ENCODE data around the gene SVEP1. TPM values are rescaled to one million over a fixed set of nuclear protein-coding genes. Genes with fewer than 3 reads are reported as not detected.

Gene SVEP1
- polyA plus RNA-seq, 1 donor (not counting 4 experiments of a cell fraction or from before 2014, with no cell fraction given) = 0.14 TPM

GRCh38 chr9:110323818-110324217 lies 255.7 kb downstream of the SVEP1 start:
- FAIRE-seq = no peak
- H2AFZ ChIP-seq (ENCODE audit: control insufficient read depth, low read length) = no peak overlapping the region
- H3K27me3 ChIP-seq (ENCODE audit: control insufficient read depth, extremely low read depth, insufficient read depth, low read length) = no peaks in the 10 kb centered on the region
- no peaks in the 10 kb centered on the region for H3K79me2 ChIP-seq (ENCODE audit: control insufficient read depth, insufficient read depth, low read length)
- H3K9me3 ChIP-seq (ENCODE audit: control insufficient read depth, low read depth, low read length) = no peaks in the 10 kb centered on the region
- no peak for DNase-seq (ENCODE audit: low read depth, low spot score)
- no peak overlapping the region for H3K4me3 ChIP-seq (ENCODE audit: control insufficient read depth in 2 of 3, extremely low read depth in 1 of 3, insufficient read depth in 2 of 3, low read depth in 1 of 3, low read length in 3 of 3)
- no peak overlapping the region for H3K4me2 ChIP-seq (ENCODE audit: control insufficient read depth, extremely low read depth, insufficient read depth, low read depth, low read length)
- no peaks in the 10 kb centered on the region for H3K36me3 ChIP-seq (ENCODE audit: control insufficient read depth in 2 of 2, extremely low read depth in 1 of 2, insufficient read depth in 2 of 2, low read length in 2 of 2)
- dilution Hi-C loops (cut with MboI; ENCODE audit: extremely low pct_ligation_motif_present, low sequenced_read_pairs) = no loop called here
- no peaks in the 10 kb centered on the region for H3K9me1 ChIP-seq (ENCODE audit: control insufficient read depth, extremely low read depth, insufficient read depth, low read length)
- H4K20me1 ChIP-seq (ENCODE audit: control insufficient read depth, extremely low read depth, insufficient read depth, low read length) = no peaks in the 10 kb centered on the region
- H3K27ac ChIP-seq (ENCODE audit: control insufficient read depth, insufficient read depth, low read length) = no peak overlapping the region
- no peak overlapping the region for H3K9ac ChIP-seq (ENCODE audit: control insufficient read depth, extremely low read depth, insufficient read depth, low read length)
- H3K4me1 ChIP-seq (ENCODE audit: control insufficient read depth, extremely low read depth, insufficient read depth, low read length) = peaks cover 4% of the 10 kb centered on the region
- TF ChIP-seq CTCF (optimal IDR thresholded peaks at IDR 0.05 in 1 of 3, IDR thresholded peaks at IDR 0.05 in 1 of 3, conservative IDR thresholded peaks at IDR 0.05 in 1 of 3; ENCODE audit: extremely low read depth in 1 of 3, insufficient read depth in 2 of 3, low read length in 3 of 3) = no peak

GRCh38 chr9:110320651-110321445 lies 258.7 kb downstream of the SVEP1 start:
- Histone ChIP-seq H3K27ac (ENCODE audit: control insufficient read depth, insufficient read depth, low read length) (no peak overlapping the region), H2AFZ (ENCODE audit: control insufficient read depth, low read length) (no peak overlapping the region), H3K9me3 (ENCODE audit: control insufficient read depth, low read depth, low read length) (no peaks in the 10 kb centered on the region), H3K79me2 (ENCODE audit: control insufficient read depth, insufficient read depth, low read length) (no peaks in the 10 kb centered on the region), H3K9me1 (ENCODE audit: control insufficient read depth, extremely low read depth, insufficient read depth, low read length) (no peaks in the 10 kb centered on the region), H3K4me2 (ENCODE audit: control insufficient read depth, extremely low read depth, insufficient read depth, low read depth, low read length) (no peak overlapping the region), H3K36me3 (ENCODE audit: control insufficient read depth in 2 of 2, extremely low read depth in 1 of 2, insufficient read depth in 2 of 2, low read length in 2 of 2) (no peaks in the 10 kb centered on the region), H3K4me1 (ENCODE audit: control insufficient read depth, extremely low read depth, insufficient read depth, low read length) (peaks cover 5% of the 10 kb centered on the region), H3K9ac (ENCODE audit: control insufficient read depth, extremely low read depth, insufficient read depth, low read length) (no peak overlapping the region), H3K4me3 (ENCODE audit: control insufficient read depth in 2 of 3, extremely low read depth in 1 of 3, insufficient read depth in 2 of 3, low read depth in 1 of 3, low read length in 3 of 3) (no peak overlapping the region), H3K27me3 (ENCODE audit: control insufficient read depth, extremely low read depth, insufficient read depth, low read length) (no peaks in the 10 kb centered on the region), H4K20me1 (ENCODE audit: control insufficient read depth, extremely low read depth, insufficient read depth, low read length) (no peaks in the 10 kb centered on the region)
- DNase-seq (ENCODE audit: low read depth, low spot score) (no peak), FAIRE-seq (no peak)
- dilution Hi-C loops (cut with MboI; ENCODE audit: extremely low pct_ligation_motif_present, low sequenced_read_pairs) = no loop called here
- no peak for TF ChIP-seq EZH2 (IDR thresholded peaks at IDR 0.05; ENCODE audit: low read length)
- no peak for TF ChIP-seq CTCF (optimal IDR thresholded peaks at IDR 0.05 in 1 of 3, IDR thresholded peaks at IDR 0.05 in 1 of 3, conservative IDR thresholded peaks at IDR 0.05 in 1 of 3; ENCODE audit: extremely low read depth in 1 of 3, insufficient read depth in 2 of 3, low read length in 3 of 3)

Data from keratinocyte (primary cell).